Stimulated activated CD4-positive, alpha-beta T cell treated with anti-CD3 and anti-CD28 coated beads, Interleukin-1b, Interleukin-23, amount 100 ng/mL, for 24 hours (primary cell): ENCODE measurements around the gene EDDM3A.
"Not testable (repeated sequence)": the region's sequence is repeated elsewhere in the genome, so short reads cannot be mapped to it uniquely, and the experiment has no call there.

Experiments
- DNase-seq, 4 experiments: peaks; one replicate each; pipeline ENCODE4 v3.0.0-alpha.2; 2020; ENCODE audit warnings: low read depth in 4 of 4, low spot score in 1 of 4

EDDM3A gene, protein sequence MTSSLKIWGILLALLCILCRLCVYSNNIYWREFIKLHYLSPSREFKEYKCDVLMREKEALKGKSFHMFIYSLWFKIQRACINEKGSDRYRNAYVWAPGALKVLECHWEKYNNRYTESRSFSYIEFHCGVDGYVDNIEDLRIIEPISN

GRCh38 chr14:20745571-20746358 is at the start of gene EDDM3A:
TSS of gene EDDM3A (plus strand) at chr14:20745887. CDS start at chr14:20747581, 1,694 bp downstream.
- no peak for DNase-seq

GRCh38 chr14:20696764-20697163 is 48.9 kb upstream of the EDDM3A start:
- no peak for DNase-seq

DNA sequence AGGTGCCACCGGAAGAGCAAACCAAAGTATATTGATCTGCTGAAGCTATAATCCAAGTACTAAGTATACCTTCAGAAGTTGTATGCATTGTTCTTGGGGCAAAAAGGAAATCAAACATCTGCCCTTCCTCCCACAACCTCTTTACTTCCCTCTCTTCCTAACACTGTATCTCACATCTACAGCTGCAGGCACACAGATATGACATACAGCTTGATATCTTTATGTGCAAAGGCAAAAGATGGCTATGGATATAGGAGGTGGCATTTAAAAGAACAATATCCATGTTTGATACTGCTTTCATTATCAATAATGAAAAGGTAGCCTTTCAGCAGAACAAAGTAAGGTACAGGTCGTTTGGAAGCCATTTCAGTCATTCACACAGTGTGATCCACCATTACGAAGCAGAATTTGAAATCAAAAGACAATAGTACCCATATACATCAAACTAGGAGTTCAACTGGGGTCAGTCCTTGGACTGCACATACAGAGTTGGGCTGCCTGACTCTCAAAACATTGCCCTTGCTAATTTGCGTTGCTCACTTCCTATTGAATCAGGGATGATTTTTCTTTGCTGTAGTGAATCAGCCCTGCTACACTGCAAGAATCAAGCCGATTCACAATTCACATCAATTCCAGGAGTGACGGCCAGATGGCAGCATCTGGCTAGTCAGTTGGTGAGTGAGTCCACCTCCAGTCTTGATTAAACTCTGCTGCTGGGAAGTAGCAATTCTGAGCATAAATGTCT is 48.2 kb upstream of the EDDM3A start:
- DNase-seq, result peak; percentile 17 to 45 (median 29)

DNA sequence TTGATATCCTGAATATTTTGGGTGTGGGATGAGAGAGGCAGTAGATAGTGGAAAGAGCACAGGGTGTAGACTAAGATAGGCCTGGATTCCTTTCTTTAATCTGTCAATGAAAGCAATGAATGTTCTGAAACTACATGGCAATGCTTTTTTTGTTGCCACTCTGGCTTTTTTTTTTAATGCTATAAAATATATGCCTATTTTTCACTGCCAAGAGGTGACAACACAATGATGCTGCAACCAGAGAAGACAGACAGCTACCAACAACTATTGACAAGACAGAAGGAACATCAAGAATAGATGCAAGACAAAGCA is 47.7 kb upstream of the EDDM3A start:
- DNase-seq, result no peak

- no peak for DNase-seq
Measured at GRCh38 chr14:20698934-20699333, 46.8 kb upstream of the EDDM3A start.

- no peak for DNase-seq
Measured at GRCh38 chr14:20699931-20700330, 45.8 kb upstream of the EDDM3A start.

GRCh38 chr14:20700965-20701364 is 44.7 kb upstream of the EDDM3A start:
- DNase-seq, result not testable (repeated sequence)

DNA sequence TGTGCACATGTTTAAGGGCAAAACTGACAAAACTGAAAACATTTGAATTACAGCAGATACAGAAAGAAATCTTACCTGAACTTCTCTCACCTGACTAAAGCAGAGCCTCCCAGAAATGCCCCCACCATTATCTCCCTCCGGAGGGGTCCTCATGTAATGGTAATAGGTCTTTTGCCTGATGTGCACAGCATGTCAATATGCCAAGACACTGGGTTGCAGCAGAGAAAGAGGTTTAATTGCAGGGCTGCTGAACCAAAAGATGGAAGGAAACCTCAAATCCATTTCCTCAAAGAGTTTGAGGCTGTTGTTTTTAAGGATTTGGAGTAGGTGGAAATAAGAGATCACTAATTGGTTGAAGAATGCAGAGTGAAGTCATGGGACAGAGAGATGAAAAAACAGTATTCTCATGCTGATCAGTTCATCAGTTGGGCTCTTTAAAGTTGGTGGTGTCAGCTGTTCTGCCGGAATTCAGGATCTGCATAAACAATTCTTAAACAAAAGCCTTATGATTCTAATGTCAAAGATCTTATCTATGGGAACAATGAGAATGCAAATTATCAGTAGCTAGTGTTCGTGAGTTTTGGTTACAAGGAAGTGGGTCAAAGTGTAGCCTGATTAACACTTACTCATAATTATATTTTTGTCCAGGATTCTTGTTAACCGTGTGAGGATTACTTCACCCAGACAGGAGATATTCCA is 38.9 kb upstream of the EDDM3A start:
- no peak for DNase-seq

DNA sequence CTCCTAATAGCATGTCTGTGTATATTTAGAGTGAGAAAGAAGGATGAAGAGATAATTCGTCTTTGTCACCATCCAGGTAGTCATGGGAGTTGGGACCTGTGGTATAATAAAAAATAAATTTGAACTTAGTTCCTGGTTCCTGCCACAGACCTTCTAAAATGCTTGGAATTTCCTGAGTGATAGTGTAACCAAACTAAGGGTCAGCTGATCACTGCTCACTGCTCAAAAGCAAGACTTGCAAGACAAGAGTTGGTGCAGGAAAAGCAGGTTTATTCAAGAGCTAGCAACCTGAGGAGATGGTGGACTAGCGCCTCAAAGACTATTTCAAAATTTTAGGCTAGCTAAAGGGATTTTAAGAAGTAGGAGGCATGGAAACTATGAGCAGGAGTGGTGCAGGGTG is 38.1 kb upstream of the EDDM3A start:
- DNase-seq, result no peak

DNA sequence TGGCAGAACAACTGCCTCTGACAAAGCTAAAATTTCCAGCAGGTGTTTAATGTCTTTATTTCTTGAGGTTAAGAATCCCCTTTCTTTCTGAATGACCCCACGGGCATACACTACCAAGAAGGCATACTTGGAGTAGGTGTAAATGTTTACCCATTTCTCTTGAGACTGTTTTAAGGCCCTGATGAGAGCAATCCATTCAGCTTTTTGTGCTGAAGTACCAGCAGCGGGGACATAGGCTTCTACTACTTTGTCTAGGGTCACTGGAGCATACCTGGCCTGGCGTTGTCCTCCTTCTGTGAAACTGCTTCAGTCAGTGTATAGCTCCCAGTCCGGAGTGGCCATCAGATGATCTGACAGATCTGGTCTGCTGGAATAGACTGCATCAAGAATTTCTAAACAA is 34.4 kb upstream of the EDDM3A start:
- DNase-seq, result no peak

DNA sequence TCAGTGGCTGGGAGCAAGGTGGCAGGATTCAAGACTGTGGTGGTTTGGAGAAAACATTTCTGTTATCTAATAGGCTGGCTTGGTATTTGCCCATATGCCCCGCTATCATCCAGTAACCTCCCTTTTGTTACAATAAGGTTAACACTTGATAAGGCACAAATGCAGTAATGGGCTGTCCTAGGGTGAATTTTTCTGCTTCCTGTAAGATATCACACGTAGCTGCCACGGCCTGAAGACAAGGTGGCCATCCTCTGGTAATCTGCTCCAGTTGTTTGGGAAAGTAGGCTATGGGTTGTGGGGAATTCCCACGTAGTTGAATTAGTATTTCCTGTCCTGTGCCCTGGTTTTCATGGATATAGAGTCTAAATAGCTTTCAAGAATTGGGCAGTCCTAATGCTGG is 34.0 kb upstream of the EDDM3A start:
- DNase-seq, result no peak

- DNase-seq, result no peak
Measured at GRCh38 chr14:20712904-20713303, 32.8 kb upstream of the EDDM3A start.

DNA sequence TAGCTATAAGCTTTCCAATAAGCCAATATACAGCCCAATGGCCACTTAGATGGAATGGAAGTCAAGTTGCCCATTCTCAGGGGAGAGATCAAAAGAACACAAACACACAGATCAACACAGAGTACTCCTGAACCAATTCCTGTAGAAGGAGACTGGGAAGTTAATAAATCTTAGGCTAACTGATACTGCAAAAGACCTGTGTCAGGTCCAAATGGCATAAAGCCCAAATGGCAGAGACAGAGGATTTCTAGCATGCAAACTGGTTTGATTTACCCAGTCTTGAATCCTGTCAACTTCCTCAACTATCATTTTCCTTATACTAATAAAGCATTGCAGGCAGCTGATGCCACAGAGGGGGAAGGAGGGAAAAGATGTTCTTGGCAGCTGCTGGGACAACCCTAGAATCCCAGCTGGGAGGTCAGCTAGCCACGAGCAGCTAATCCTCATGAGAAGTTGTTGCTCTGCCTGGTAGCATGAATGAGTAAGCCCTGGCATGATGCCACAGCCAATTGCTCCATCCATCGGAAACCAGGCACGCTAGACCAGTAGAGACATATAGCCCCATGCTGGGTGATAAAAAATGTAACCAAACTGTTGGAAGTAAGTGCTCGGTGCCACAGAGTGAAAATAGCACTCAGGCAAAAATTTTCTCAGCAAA is 31.0 kb upstream of the EDDM3A start:
- DNase-seq, result no peak

- DNase-seq, result no peak
Measured at GRCh38 chr14:20719777-20720176, 25.9 kb upstream of the EDDM3A start.

DNA sequence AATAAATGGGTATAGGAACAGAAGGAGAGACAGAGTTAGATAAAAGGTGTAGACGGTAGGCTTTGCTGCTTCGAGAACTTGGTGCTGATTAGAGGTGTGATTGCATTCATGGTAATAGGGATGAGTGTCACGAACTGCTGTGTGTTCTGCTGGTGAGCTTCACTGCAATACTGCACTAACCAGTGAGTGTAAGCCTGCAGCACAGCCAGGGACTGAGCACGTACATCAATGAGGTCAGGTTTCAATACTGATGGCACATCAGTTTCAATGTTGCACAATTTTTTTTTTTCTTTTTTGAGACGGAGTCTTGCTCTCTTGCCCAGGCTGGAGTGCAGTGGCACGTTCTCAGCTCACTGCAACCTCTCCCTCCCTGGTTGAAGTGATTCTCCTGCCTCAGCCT is 24.9 kb upstream of the EDDM3A start:
- DNase-seq, result no peak

GRCh38 chr14:20722016-20722415 is 23.7 kb upstream of the EDDM3A start:
- DNase-seq, result no peak

DNA sequence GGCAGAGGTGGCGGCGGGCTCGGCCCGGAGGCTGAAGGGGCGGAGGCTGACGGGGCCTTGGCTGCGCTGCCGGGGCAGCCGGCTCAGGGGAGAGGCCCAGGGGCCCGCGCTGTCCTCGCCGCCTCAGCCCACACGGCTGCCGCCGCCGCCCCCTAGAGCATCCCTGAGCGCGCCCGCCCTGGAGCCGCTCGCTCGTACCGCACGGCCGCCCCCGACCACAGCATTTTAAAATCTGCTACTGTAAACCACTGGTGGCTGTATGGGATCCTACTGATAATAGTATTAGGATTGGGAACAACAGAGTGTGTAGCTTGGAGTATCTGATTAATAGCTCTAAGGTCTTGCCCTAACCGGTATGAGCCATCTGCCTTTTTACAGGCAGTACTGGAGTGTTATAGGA is 22.2 kb upstream of the EDDM3A start:
- DNase-seq, result no peak

- DNase-seq, result not testable (repeated sequence)
Measured at GRCh38 chr14:20726121-20726520, 19.6 kb upstream of the EDDM3A start.

- no peak for DNase-seq
Measured at GRCh38 chr14:20726531-20726930, 19.2 kb upstream of the EDDM3A start.

DNA sequence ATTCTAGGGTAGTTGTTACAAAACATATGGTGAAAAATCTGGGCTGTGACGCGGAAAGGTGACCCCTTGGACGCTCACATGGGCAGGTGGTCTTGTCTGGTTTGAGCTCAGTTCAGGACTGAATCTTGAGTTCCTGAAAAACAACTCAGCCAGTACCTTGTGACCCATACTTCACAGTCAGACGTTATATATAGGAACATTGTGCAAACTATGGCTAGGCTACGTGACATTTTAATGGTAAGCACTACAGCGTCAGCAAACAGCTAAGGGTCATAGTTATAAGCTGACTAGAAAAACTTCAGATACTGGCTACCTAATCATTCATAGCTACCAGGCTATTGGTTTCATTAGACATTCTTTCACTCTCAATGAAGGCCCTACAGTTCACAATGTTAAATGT is 14.8 kb upstream of the EDDM3A start:
- no peak for DNase-seq

DNA sequence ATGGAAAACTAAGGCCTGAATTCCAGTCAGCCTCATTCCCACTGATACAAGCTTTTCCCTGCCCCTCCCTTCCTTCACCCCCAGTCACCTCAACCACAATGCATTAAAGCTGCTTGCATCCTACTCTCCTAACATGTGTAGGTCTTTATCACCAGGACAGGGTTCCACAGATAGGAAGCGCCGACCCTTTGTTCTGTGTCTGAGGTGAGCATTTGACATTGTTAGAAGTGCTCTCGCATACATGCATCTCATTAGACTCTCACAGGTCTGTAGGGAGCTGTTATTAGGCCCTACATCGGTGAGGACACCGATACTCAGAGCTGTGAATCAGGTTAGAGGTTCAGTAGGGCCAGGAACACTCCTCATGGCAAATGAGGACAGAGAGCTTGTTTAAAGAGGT is 13.2 kb upstream of the EDDM3A start:
- DNase-seq, result no peak
